HG02973 (cell line): Measurements from ENCODE around the gene TEX28.
"Not testable (repeated sequence)": the region's sequence is repeated elsewhere in the genome, so short reads cannot be mapped to it uniquely, and the experiment has no call there.

Experiments used
- ATAC-seq: cut with Tn5 transposase; IDR thresholded peaks from one replicate; pipeline ENCODE4 v1.9.1; 2021; ENCODE audit warnings: moderate library complexity; ENCODE audit not compliant: unreplicated experiment

The TEX28 gene

GRCh38 chrX:154312116-154312515 is 17.2 kb upstream of the TEX28 start:
- ATAC-seq, result no peak

DNA sequence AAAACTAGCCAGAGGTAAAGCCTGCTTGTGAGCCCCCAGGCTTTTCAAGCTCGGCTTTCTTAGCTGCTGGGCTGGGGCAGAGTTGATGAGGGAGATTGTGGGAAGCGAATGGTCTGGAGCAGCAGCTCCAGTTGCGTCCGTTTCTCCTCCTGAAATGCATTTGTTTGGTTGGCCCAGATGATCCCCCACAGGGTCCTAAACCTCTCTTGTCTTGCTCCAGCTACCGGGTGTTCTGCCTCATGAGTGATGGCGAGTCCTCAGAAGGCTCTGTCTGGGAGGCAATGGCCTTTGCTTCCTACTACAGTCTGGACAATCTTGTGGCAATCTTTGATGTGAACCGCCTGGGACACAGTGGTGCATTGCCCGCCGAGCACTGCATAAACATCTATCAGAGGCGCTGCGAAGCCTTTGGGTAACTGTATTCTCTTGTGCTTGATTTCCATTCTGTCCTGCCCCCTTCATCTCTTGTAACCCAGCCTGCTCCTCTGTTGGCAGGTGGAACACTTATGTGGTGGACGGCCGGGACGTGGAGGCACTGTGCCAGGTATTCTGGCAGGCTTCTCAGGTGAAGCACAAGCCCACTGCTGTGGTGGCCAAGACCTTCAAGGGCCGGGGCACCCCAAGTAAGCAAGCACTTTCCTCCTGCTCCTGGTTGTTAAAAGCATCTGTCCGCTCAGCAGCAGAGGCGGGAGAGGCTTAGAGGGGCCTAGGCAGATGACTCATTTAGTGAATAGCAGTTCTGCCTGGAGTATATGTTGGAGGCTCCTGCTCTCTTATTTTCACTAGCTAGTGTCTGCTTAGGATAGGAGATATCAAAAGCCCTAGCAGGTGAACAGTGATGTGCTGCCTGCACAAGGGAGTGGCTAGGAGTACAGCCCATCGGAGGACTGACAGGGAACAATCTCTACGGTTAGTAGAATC is 16.0 kb upstream of the TEX28 start:
- ATAC-seq, result no peak

DNA sequence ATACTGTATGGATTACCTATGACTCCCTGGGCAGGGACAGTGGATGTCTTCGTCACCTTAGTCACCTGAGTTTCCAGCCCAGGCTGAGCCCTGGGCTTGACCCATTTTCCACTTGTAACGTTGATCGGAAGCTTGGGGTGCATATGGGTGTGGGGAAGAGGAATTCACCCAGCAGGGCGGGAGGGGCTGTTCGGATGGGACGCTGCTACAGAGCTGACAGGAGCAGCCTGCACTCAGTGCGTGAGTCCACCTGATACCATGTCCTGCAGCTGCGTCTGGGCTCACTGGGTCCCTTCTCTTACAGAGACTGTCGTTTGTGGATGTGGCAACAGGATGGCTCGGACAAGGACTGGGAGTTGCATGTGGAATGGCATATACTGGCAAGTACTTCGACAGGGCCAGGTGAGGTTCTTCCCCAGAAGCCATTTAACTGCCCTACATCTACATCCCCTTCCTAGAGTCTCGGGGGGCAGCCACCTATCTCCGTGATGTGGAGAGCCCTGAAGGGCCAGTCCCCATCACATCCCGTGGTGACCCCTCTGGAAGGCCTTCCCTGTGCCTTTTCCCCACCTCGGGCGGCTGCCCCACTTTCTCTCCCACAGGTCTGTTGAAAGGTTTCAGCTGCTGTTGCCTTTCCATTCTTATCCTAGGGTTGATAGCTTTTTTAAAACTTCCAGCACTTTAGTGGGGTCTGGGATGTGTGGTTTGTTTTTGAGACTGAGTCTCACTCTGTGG is 14.3 kb upstream of the TEX28 start:
- no peak for ATAC-seq

DNA sequence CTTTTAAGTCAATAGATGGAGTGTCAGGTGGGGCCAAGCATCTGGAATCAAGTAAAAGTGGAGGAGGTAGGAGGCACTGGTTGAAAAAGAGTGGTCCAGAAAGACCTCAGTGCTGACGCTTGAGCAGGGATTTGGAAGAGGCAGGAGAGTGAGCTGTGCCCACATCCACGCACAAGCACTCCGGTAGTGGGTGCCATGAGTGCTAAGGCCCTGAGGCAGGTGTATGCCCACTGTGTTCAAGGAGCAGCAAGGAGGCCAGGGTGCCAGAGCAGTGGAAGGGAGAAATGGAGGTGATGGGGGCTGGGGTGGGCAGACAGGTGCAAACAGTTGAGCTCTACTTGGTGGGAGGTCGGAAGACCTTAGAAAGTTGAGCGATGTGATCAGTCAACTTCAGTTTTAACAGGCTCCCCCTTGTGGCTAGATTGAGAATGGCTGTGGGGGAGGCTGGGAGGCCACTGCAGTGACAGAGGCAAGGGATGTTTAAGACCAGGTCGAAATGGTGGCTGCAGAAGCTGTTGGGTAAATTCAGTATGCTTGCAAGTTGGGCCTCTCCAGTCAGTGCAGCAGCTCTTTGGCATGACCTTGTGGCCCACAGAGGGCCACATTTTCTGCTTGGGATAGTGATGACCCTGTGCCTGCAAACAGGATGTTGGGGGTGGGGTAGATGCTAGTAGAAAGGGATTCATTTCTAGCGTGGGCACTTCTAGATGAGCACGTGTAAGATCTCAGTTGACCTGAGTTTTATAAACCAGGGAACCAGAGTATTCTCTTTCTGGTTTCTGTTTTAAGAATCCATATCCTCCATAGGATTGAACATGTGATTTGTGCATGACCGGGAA is 13.4 kb upstream of the TEX28 start:
- ATAC-seq, result no peak

GRCh38 chrX:154307202-154307601 is 12.3 kb upstream of the TEX28 start:
- no peak for ATAC-seq

GRCh38 chrX:154305541-154306205 is 10.7 kb upstream of the TEX28 start:
- no peak for ATAC-seq

GRCh38 chrX:154304846-154305245 is 9.9 kb upstream of the TEX28 start:
- ATAC-seq, result no peak

GRCh38 chrX:154303476-154303875 is 8.6 kb upstream of the TEX28 start:
- no peak for ATAC-seq

- ATAC-seq, result not testable (repeated sequence)
Measured at GRCh38 chrX:154302998-154303397, 8.1 kb upstream of the TEX28 start.

GRCh38 chrX:154300816-154301215 is 5.9 kb upstream of the TEX28 start:
- ATAC-seq, result no peak

- no peak for ATAC-seq
Measured at GRCh38 chrX:154298312-154298711, 3.4 kb upstream of the TEX28 start.

DNA sequence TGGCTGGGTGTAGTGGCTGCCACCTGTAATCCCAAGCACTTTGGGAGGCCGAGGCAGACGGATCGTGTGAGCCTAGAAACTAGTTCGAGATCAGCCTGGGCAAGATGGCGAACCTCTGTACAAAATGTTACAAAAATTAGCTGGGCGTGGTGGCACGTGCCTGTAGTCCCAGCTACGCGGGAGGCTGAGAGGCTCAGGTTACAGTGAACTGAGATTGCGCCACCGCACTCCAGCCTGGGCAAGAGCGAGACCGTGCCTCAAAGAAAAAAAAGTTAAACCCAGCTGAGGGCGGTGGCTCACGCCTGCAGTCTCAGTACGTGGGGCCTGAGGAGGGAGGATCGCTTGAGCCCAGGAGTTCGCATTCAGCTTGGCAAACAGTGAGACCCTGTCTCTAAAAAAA is 1.8 kb upstream of the TEX28 start:
- ATAC-seq, result no peak

DNA sequence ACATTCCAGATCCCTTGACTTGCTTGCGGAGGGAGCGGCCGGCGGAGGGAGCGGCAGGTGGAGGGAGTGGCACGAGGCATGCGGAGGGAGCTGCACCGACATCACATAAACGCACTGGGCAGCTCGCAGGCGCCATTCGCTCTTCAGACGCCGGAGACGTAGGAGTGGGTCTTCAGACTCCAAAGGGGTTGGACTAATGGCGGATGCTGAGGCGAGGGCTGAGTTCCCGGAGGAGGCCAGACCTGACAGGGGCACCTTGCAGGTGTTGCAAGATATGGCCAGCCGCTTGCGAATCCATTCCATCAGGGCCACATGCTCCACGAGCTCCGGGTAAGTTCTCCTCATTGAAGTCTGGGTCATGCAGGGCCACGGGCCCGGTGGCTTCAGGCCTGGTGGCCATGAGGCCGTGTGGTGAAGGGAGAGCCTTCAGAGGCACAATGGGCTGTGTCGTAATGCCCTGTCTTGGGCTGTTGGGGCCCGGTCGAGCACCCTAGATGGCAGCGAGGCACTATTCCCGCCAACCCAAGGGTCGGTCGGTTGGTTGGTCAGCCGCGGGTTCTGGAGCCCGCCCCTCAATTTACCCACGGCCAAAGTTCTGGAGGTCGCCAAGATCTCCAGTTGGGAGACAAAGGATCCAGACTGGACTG is 863 bp upstream of the TEX28 start, which contains the start of gene TKTL1:
TKTL1 (plus strand) TSS at position 132 of the 647 bp plus-strand sequence; CDS start at position 197, 65 bp downstream.
- no peak for ATAC-seq

- ATAC-seq, result not testable (repeated sequence)
Measured at GRCh38 chrX:154286406-154286805, 8.5 kb downstream of the TEX28 start.

DNA sequence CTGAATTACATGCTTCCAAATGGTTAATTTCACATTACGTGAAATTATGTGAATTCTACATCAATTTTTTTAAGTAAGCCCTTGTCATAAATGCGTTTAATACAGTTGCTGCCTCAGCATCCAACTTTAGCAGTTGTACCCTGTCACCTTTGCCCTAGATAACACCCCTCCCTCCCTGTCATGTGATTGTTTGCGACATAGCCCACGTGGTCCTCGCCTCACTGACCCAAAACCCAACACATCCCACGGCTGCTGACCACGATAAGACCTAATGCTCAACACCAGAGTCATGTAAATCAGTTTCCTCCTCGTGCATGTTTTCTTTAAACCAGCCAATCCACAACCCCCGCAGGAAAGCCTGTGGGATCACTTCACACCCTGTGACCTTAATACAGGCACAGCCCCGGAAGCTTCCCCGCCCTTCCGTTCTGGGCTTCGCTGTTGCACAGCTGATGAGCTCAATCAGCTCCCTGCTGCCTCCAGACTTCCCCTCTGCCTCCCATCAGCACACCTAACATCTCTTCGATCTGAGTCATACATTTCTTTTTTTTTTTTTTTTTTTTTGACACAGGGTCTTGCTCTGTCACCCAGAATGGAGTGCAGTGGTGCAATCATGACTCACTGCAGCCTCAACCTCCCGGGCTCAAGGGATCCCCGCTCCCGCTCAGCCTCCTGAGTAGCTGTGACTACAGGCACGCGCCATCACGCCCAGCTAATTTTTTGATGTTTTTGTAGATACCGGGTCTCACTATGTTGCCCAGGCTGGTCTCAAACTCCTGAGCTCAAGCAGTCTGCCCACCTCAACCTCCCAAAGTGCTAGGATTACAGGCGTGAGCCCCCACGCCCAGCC is 10.2 kb downstream of the TEX28 start:
- ATAC-seq, result peak; percentile 69

DNA sequence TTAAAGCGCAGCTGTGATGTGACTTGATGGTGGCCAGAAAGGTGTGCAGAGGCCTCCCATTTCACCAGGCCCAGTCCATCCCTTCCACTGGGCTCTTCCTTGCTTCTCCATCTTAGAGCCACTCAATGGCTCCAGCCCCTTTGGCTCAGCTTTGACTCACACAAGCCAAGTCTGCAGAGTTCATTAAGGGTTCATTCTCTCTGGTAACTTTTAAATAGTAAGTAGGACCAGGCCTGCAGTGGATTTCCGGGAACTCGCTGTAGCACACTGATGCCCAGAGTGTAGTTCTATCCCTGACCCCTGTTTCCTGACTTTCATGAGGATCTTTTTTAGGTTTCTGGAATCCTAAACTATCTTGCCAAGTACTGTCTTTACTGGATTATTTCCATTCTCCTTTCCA is 25.7 kb downstream of the TEX28 start:
- ATAC-seq, result not testable (repeated sequence)

- ATAC-seq, result not testable (repeated sequence)
Measured at GRCh38 chrX:154263072-154263471, 31.9 kb downstream of the TEX28 start.

GRCh38 chrX:154258711-154259110 is 36.2 kb downstream of the TEX28 start:
- ATAC-seq, result not testable (repeated sequence)

DNA sequence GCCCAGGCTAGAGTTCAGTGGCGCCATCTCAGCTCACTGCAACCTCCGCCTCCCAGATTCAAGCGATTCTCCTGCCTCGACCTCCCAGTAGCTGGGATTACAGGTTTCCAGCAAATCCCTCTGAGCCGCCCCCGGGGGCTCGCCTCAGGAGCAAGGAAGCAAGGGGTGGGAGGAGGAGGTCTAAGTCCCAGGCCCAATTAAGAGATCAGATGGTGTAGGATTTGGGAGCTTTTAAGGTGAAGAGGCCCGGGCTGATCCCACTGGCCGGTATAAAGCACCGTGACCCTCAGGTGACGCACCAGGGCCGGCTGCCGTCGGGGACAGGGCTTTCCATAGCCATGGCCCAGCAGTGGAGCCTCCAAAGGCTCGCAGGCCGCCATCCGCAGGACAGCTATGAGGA is 37.6 kb downstream of the TEX28 start, which contains the start of gene OPN1MW3:
OPN1MW3 (plus strand) TSS at position 301 of the 400 bp plus-strand sequence; CDS start at position 339, 38 bp downstream.
- ATAC-seq, result not testable (repeated sequence)
